Psoas muscle (tissue), 8 donors: ENCODE measurements around the gene NTRK3. TPM values are rescaled to one million over a fixed set of nuclear protein-coding genes. Genes with fewer than 3 reads are reported as not detected.

Source experiments
- ATAC-seq, 4 donors: fragments of 200-7000 bp; cut with Tn5 transposase; one replicate each; pipeline ENCODE4 v1.9.1; 2020; ENCODE audit warnings: moderate library complexity in 3 of 4, mild to moderate bottlenecking in 2 of 4
- DNase-seq, 2 donors: peaks; one replicate each; pipeline ENCODE4 v3.0.0-alpha.2; 2020
- H3K27ac ChIP-seq: fragments of 200-600 bp; one replicate; pipeline ENCODE4 v1.8.0; 2022
- H3K27me3 ChIP-seq, 3 donors: fragments of 200-600 bp in 1 of 3; one replicate each; pipeline versions ENCODE4 v1.6.1 to v1.8.0; 2013 to 2022; ENCODE audit warnings: low read length in 2 of 3, mild to moderate bottlenecking in 2 of 3, moderate library complexity in 1 of 3; ENCODE audit not compliant: insufficient read depth in 3 of 3
- H3K36me3 ChIP-seq, 2 donors: fragments of 200-600 bp in 1 of 2; one replicate each; pipeline versions ENCODE4 v1.6.1 to v1.8.0; 2013 to 2022; ENCODE audit warnings: low read depth in 1 of 2, mild to moderate bottlenecking in 1 of 2, moderate library complexity in 1 of 2; ENCODE audit not compliant: insufficient read depth in 1 of 2
- H3K4me1 ChIP-seq: fragments of 200-600 bp; one replicate; pipeline ENCODE4 v1.8.0; 2022
- H3K4me3 ChIP-seq: fragments of 200-600 bp; one replicate; pipeline ENCODE4 v1.8.0; 2022; ENCODE audit warnings: mild to moderate bottlenecking
- H3K9me3 ChIP-seq: fragments of 200-600 bp; one replicate; pipeline ENCODE4 v1.8.0; 2022
- WGBS, 3 donors: extraction: QIAGEN DNeasy Blood & Tissue Kit; methylation state at CpG; one replicate each; pipeline versions ENCODE4 v1.1.6 to v1.1.7; 2013; 5-methylcytosine and 5-hydroxymethylcytosine counted together
- intact Hi-C, 2 donors: fragments of 100-400 bp; cut with DNase I; formaldehyde crosslinking; loops; one replicate each; pipeline versions ENCODE4 v1.11.0 to v1.14.2; 2022
- polyA plus RNA-seq, 3 donors: library from polyadenylated mRNA; stranded (reverse); fragments of 200-250 nt; gene quantifications; one replicate each; pipeline ENCODE4 v1.2.3, GENCODE V29; 2013
- total RNA-seq, 4 donors: library from RNA; stranded (reverse); fragmentation: NEBNext Ultra II Directional in 2 of 4; extraction: Animal tissue kit (Norgen Biotek cat#: 25700) in 2 of 4; gene quantifications; one replicate each; pipeline versions ENCODE4 v1.2.1 to v1.2.4, GENCODE V29; 2021 to 2023
- TF ChIP-seq, protein P1 (sequence below): fragments of 200-600 bp; IDR thresholded peaks from one replicate; pipeline ENCODE4 v1.8.0; 2022; ENCODE audit warnings: antibody characterized with exemption
- donor health status: healthy with polysubstance abuse.
- donor health status: DM: no; HTN: no; CAD: no; lungs with moderate emphysema.
- donor health status: Bipolar disorder and iron deficiency.
- donor health status: healthy.
- donor health status: DM: yes; HTN: yes; CAD: no.
- donor health status: DM: no; HTN: no; CAD: no.
- donor health status: DM: no; HTN: no; CAD: no.
- donor health status: DM: yes; HTN: yes; CAD: no.

The NTRK3 gene
- total and polyA plus RNA-seq, 7 donors, result 0.17 to 1.7 (median 0.57) TPM

GRCh38 chr15:88067331-88067685, 189.2 kb downstream of the NTRK3 start:
- ATAC-seq, result no peak
- no peak for DNase-seq
- WGBS, 3 donors, result 56 to 75% (median 60%) methylated on average over 3 of the region's 3 CpGs
- no peak overlapping the region for H3K4me3 ChIP-seq
- H3K27ac ChIP-seq, result no peak overlapping the region
- no peaks in the 10 kb centered on the region for H3K4me1 ChIP-seq
- TF ChIP-seq, protein P1, sequence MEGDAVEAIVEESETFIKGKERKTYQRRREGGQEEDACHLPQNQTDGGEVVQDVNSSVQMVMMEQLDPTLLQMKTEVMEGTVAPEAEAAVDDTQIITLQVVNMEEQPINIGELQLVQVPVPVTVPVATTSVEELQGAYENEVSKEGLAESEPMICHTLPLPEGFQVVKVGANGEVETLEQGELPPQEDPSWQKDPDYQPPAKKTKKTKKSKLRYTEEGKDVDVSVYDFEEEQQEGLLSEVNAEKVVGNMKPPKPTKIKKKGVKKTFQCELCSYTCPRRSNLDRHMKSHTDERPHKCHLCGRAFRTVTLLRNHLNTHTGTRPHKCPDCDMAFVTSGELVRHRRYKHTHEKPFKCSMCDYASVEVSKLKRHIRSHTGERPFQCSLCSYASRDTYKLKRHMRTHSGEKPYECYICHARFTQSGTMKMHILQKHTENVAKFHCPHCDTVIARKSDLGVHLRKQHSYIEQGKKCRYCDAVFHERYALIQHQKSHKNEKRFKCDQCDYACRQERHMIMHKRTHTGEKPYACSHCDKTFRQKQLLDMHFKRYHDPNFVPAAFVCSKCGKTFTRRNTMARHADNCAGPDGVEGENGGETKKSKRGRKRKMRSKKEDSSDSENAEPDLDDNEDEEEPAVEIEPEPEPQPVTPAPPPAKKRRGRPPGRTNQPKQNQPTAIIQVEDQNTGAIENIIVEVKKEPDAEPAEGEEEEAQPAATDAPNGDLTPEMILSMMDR, result no peak
- H3K9me3 ChIP-seq, result no peaks in the 10 kb centered on the region
- intact Hi-C loops, result no loop called here
- H3K36me3 ChIP-seq, result no peaks in the 10 kb centered on the region
- H3K27me3 ChIP-seq, result peaks cover 0 to 4% (median 0%) of the 10 kb centered on the region in 3 donors

- 53 to 58% (median 56%) methylated on average over 4 of the region's 4 CpGs for WGBS, 3 donors
- DNase-seq (no peak), ATAC-seq (no peak)
- Histone ChIP-seq H3K27ac (no peak overlapping the region), H3K36me3 (no peaks in the 10 kb centered on the region), H3K4me3 (no peak overlapping the region), H3K9me3 (no peaks in the 10 kb centered on the region), H3K4me1 (no peaks in the 10 kb centered on the region), H3K27me3 (peaks cover 0 to 4% (median 0%) of the 10 kb centered on the region in 3 donors)
- intact Hi-C loops, result no loop called here
- TF ChIP-seq, protein P1, result no peak
These were observed 189.8 kb downstream of the NTRK3 start for GRCh38 chr15:88066636-88067330.

DNA sequence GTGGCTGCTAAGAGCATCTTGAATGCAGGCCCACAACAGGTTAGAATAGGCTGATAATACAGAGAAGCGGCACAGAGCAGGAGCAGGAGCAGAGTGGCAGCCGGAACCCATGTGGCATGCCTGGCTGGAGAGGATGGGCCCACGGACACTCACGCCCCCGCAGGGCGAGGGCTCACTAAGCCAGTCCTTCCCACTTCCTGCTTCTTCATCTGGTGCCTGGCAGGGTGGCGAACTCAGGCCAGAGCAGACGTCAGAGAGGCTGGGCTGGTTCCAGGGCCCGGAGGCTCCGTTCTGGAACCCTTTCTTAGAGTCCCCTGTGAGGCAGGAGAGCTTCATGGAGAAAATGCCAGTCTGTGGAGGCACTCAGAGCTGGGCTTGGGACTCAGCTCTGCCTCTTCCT, 195.1 kb downstream of the NTRK3 start:
- H3K36me3 ChIP-seq, result no peaks in the 10 kb centered on the region
- no peaks in the 10 kb centered on the region for H3K9me3 ChIP-seq
- H3K4me1 ChIP-seq, result no peaks in the 10 kb centered on the region
- ATAC-seq, result no peak
- intact Hi-C loops, result no loop called here
- no peaks in the 10 kb centered on the region for H3K27me3 ChIP-seq
- H3K4me3 ChIP-seq, result no peak overlapping the region
- 34 to 44% (median 44%) methylated on average over 10 of the region's 10 CpGs for WGBS, 3 donors
- H3K27ac ChIP-seq, result no peak overlapping the region
- no peak for DNase-seq
- TF ChIP-seq, protein P1, result no peak

- DNase-seq (no peak), ATAC-seq (no peak)
- Histone ChIP-seq H3K4me1 (no peaks in the 10 kb centered on the region), H3K27me3 (no peaks in the 10 kb centered on the region), H3K4me3 (no peak overlapping the region), H3K27ac (no peak overlapping the region), H3K36me3 (no peaks in the 10 kb centered on the region), H3K9me3 (no peaks in the 10 kb centered on the region)
- TF ChIP-seq, protein P1, result no peak
- intact Hi-C loops, result no loop called here
- 81 to 88% (median 82%) methylated on average over 4 of the region's 4 CpGs for WGBS, 3 donors
These were observed 196.2 kb downstream of the NTRK3 start for GRCh38 chr15:88060383-88060782.

- H3K9me3 ChIP-seq, result no peaks in the 10 kb centered on the region
- ATAC-seq (no peak), DNase-seq (no peak)
- H3K27me3 ChIP-seq, result no peaks in the 10 kb centered on the region
- no peaks in the 10 kb centered on the region for H3K4me1 ChIP-seq
- intact Hi-C loops, result no loop called here
- TF ChIP-seq, protein P1, result no peak
- WGBS, 3 donors, result 53 to 67% (median 61%) methylated on average over 9 of the region's 9 CpGs
- H3K4me3 ChIP-seq, result no peak overlapping the region
- no peaks in the 10 kb centered on the region for H3K36me3 ChIP-seq
- H3K27ac ChIP-seq, result no peak overlapping the region
These were observed 198.7 kb downstream of the NTRK3 start for GRCh38 chr15:88057836-88058235.
